A673 (cell line): ENCODE data around the gene FAM83G. TPM values are rescaled to one million over a fixed set of nuclear protein-coding genes. Genes with fewer than 3 reads are reported as not detected.

Experiments used
- BruUV-seq: library from RNA; stranded (reverse); fragments of 400-500 nt; replicated peaks from 2 replicates; lab custom pipeline; 2021; lab: Mats Ljungman, UMichigan
- CTCF ChIA-PET: fragments of 300-600 bp; sonication (Branson Sonifier 250); formaldehyde crosslinking; loops from one replicate; lab custom pipeline; 2022; ENCODE audit warnings: antibody characterized with exemption; lab: Charles Lee
- POLR2A ChIA-PET: fragments of 300-600 bp; sonication (Branson Sonifier 250); formaldehyde crosslinking; loops from one replicate; lab custom pipeline; 2022; ENCODE audit warnings: antibody characterized with exemption; ENCODE audit not compliant: low non-redundant PET; lab: Charles Lee
- DNase-seq: peaks from one replicate; pipeline ENCODE4 v3.0.0-alpha.2; 2015; ENCODE audit warnings: low spot score
- H3K27ac ChIP-seq: fragments of 200-600 bp; sonication (generic); 2 replicates; pipeline ENCODE4 v1.5.1; 2016; ENCODE audit warnings: mixed run types, low read depth, mild to moderate bottlenecking, mixed read lengths, antibody characterized with exemption, low read length; ENCODE audit not compliant: poor library complexity, severe bottlenecking
- H3K27me3 ChIP-seq: fragments of 200-600 bp; sonication (generic); replicated peaks from 2 replicates; pipeline ENCODE4 v1.6.1; 2017; ENCODE audit warnings: mixed run types, low read depth, mild to moderate bottlenecking, mixed read lengths, antibody characterized with exemption, low read length; ENCODE audit not compliant: insufficient read depth, poor library complexity
- H3K36me3 ChIP-seq: fragments of 200-600 bp; sonication (generic); 2 replicates; pipeline ENCODE4 v1.6.1; 2016; ENCODE audit warnings: mixed run types, mild to moderate bottlenecking, mixed read lengths, antibody characterized with exemption, low read length; ENCODE audit not compliant: insufficient read depth, poor library complexity, severe bottlenecking
- H3K4me1 ChIP-seq: fragments of 200-600 bp; sonication (generic); 2 replicates; pipeline ENCODE4 v1.6.1; 2017; ENCODE audit warnings: mixed run types, mild to moderate bottlenecking, mixed read lengths, antibody characterized with exemption, low read length; ENCODE audit not compliant: insufficient read depth, poor library complexity, severe bottlenecking
- H3K4me3 ChIP-seq: fragments of 200-600 bp; sonication (generic); 2 replicates; pipeline ENCODE4 v1.5.1; 2016; ENCODE audit warnings: low read depth, mixed run types, mild to moderate bottlenecking, mixed read lengths, low read length; ENCODE audit not compliant: poor library complexity, severe bottlenecking
- H3K9me3 ChIP-seq: fragments of 200-600 bp; sonication (generic); 2 replicates; pipeline ENCODE4 v1.6.1; 2016; ENCODE audit warnings: mixed run types, low read depth, mild to moderate bottlenecking, mixed read lengths, antibody characterized with exemption, low read length; ENCODE audit not compliant: poor library complexity, severe bottlenecking
- CTCF ChIP-seq: fragments of 300-800, 200-600 bp; sonication (generic); conservative IDR thresholded peaks from 2 replicates; pipeline ENCODE4 v1.5.1; 2017; ENCODE audit warnings: low read depth, mild to moderate bottlenecking, antibody characterized with exemption, low read length, moderate library complexity, mixed read lengths
- EZH2 ChIP-seq: fragments of 200-600 bp; sonication (generic); IDR thresholded peaks from 2 replicates; pipeline ENCODE4 v1.6.1; 2017; ENCODE audit warnings: borderline replicate concordance, low read depth, mild to moderate bottlenecking, mixed read lengths, antibody characterized with exemption, low read length; ENCODE audit not compliant: poor library complexity, severe bottlenecking
- intact Hi-C: fragments of 100-400 bp; cut with micrococcal nuclease; formaldehyde crosslinking; loops from one replicate; pipeline ENCODE4 v1.10.0; 2022; ENCODE audit not compliant: unreplicated experiment
- total RNA-seq: library from RNA; stranded (reverse); gene quantifications from 2 replicates; pipeline ENCODE4 v1.2.3, GENCODE V29; 2021

FAM83G gene
- total RNA-seq, 1 experiment from 2014 or later = 12.4 TPM

- Histone ChIP-seq H3K36me3 (no peaks in the 10 kb centered on the region), H3K4me3 (no peak overlapping the region), H3K4me1 (no peaks in the 10 kb centered on the region), H3K9me3 (no peaks in the 10 kb centered on the region), H3K27ac (no peak overlapping the region), H3K27me3 (no peaks in the 10 kb centered on the region)
- no peak for DNase-seq
- intact Hi-C loops = no loop called here
- CTCF ChIA-PET = no interaction called here
- no TSS peak for BruUV-seq
- no peak for TF ChIP-seq EZH2
- POLR2A ChIA-PET = no interaction called here
Observed at GRCh38 chr17:18959845-18960240, 44.7 kb downstream of the FAM83G start.

- Histone ChIP-seq H3K4me1 (no peaks in the 10 kb centered on the region), H3K9me3 (no peaks in the 10 kb centered on the region), H3K27ac (no peak overlapping the region), H3K36me3 (no peaks in the 10 kb centered on the region), H3K4me3 (no peak overlapping the region), H3K27me3 (no peaks in the 10 kb centered on the region)
- POLR2A ChIA-PET = no interaction called here
- BruUV-seq = no TSS peak
- TF ChIP-seq EZH2 = no peak
- TF ChIP-seq CTCF = no peak
- intact Hi-C loops = no loop called here
- no peak for DNase-seq
- CTCF ChIA-PET = no interaction called here
Observed at GRCh38 chr17:18959071-18959844, 45.3 kb downstream of the FAM83G start.

- H3K27me3 ChIP-seq = no peaks in the 10 kb centered on the region
- CTCF ChIA-PET = no interaction called here
- H3K4me1 ChIP-seq = no peaks in the 10 kb centered on the region
- no peak overlapping the region for H3K4me3 ChIP-seq
- no peak overlapping the region for H3K27ac ChIP-seq
- no peak for TF ChIP-seq CTCF
- TF ChIP-seq EZH2 = no peak
- POLR2A ChIA-PET = no interaction called here
- no TSS peak for BruUV-seq
- no peaks in the 10 kb centered on the region for H3K36me3 ChIP-seq
- H3K9me3 ChIP-seq = no peaks in the 10 kb centered on the region
- no peak for DNase-seq
- intact Hi-C loops = no loop called here
Observed at GRCh38 chr17:18958611-18959010, 46.0 kb downstream of the FAM83G start.
